Activated gamma-delta T cell (primary cell): ENCODE results near the gene ANKRD13B.
A peak's percentile ranks its signal among the peaks of the same experiment; 100 is the strongest.

ENCODE experiments used
- DNase-seq: peaks from one replicate; lab custom pipeline; 2025; lab: John Stamatoyannopoulos, UW

ANKRD13B gene

GRCh38 chr17:29616300-29617048 lies 23.5 kb downstream of the ANKRD13B start:
- DNase-seq, result no peak

GRCh38 chr17:29617125-29617480 lies 24.2 kb downstream of the ANKRD13B start:
- DNase-seq, result peak; percentile 72

- DNase-seq, result peak; percentile 82
These were observed 24.7 kb downstream of the ANKRD13B start for GRCh38 chr17:29617481-29618271.

- DNase-seq, result no peak
These were observed 25.5 kb downstream of the ANKRD13B start for GRCh38 chr17:29618272-29619065.

GRCh38 chr17:29619251-29619650 lies 26.3 kb downstream of the ANKRD13B start:
- no peak for DNase-seq

DNA sequence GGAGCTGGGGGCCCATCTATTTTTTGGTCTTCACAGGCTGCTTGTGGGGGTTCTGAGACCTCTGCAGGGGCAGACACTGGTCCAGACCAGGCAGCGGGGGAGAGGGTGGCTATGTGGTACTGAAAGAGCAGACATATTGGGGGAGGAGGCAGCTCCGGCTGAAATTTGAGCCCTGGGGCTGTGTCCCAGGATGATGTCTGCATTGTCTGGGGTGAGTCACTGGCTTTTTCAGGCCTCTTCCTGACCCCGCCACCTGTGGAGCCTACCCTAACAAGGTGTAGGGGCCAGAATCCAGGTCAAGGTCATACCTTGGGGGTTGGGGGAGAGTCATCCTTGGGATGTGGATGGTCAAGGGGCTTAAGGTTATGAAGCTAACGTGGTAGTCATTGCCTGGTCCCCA lies 27.3 kb downstream of the ANKRD13B start:
- no peak for DNase-seq

DNA sequence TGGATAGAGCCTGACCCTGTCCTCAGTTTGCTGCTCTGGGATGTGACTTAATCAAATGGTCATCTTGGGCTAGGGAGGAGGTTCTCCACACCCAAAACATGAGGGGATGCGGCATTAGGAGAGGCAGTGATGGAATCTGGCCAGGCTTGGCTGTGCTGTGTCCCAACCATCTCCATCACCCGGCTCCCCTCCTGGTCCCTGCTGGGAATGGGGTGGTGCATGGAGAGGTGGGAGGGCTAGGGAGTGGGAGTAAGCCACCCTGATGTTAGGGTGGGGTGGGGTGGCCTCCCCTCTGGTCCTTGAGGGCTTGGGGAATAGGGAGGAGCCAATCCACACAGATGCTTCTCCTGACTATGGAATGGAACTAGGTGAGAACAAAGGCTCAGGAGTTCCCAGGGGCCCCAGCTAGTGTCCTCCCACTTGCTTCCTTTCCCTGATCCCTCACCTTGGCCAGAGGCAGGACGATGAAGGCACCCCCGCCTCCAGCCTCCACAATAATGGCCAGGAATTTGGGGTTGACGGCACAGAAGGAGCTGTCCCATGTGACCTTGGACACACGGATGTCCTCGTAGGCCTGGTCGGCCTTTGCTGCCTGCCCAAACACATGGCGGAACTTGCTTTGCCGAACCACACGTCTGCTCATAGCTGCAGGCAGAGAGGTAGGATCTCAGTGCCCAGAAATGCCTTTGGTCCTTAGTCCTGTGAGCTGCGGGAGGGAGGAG lies 28.0 kb downstream of the ANKRD13B start:
- no peak for DNase-seq

GRCh38 chr17:29621751-29622194 lies 28.8 kb downstream of the ANKRD13B start:
- DNase-seq, result no peak

DNA sequence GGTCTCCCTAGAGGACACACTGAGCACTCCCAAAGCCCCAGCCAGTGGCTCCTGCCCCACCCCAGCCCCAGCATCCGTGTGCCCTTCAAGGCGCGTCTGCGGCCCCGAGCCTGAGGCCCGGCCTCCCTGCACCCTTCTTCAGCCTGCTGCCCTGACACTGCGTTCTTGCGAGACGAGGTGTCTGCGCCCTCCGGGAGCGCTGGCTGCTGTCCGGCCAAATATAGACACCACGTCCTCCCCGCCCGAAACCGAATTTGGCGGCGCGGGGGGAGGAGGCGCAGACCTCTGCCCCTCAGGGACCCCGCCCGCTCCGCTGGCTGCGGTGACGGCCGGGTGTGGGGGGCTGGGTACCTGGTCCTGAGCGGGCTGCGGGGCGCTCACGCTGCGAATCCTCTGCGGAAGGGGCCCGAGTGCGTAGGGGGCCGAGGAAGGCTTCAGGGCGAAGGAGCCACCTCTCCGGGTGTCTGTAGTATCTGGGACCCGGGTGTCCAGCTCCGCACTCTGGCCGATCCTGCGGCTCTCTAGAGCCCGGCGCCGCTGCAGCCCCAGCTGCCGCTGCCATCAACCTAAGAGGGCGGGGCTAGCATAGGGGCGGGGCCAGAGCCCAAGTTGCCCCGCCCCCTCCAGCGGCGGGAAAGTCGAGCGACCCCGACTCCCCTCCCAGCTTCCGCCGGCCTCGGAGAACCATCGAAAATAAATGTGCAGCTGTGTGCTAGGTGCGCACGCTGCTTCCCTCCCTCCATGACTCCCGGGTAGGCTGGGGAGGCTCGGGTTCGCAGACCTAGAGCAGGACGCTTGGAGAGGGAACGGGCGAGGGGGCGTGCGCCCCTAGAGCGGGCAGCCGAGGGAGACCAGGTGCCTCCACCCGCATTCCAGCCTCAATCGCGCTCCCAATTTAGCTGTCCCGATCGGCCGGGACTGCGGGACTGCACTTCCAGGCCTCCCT lies 29.7 kb downstream of the ANKRD13B start, which contains the start of gene CORO6:
Gene CORO6, minus strand, starts transcription at position 576 of the 946 bp plus-strand sequence. CDS start 1,491 bp downstream, outside the sequence.
- DNase-seq, result peak; percentile 32

GRCh38 chr17:29623283-29623647 lies 30.3 kb downstream of the ANKRD13B start:
- DNase-seq, result no peak

GRCh38 chr17:29624586-29624985 lies 31.7 kb downstream of the ANKRD13B start:
- DNase-seq, result no peak

GRCh38 chr17:29625037-29625750 lies 32.3 kb downstream of the ANKRD13B start:
- DNase-seq, result no peak

DNA sequence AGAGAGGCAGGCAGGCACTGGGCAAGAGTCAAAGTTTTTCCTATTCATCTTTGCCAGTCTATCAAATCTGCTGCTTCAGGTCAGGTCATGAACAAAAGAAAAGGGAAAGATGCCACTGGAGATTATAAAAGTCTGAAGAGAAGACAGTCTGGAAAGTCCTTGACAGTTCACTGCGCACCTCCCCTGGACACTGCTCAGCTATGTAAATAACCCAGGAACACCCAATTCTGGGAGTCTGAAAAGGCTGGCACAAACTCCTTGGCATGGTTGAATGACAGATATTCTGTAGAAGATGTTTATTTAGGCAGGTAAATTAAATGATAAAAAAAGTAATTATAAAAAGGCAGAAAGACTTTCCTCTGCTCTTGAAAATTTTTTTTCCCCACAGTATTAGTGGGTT lies 35.0 kb downstream of the ANKRD13B start:
- DNase-seq, result no peak

GRCh38 chr17:29628644-29629043 lies 35.7 kb downstream of the ANKRD13B start:
- no peak for DNase-seq

DNA sequence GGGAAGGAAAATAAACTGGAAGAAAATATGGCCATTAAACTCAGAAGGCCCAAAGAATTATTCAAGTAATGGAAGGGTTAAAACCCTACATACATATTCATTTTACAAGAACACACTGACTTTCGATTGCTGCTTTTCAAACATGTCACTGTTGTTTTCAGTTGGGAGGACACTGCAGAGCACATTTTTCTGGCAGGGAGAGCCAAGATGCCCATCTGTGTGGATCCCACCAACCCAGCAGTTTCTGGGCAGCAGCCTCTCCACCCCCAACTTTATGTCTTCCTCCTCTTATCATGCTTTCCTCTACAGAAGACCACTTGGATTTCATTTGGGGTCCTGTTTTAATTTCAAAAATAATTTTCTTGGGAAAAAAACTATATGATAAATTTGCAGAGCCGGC lies 36.9 kb downstream of the ANKRD13B start:
- no peak for DNase-seq

- no peak for DNase-seq
These were observed 37.8 kb downstream of the ANKRD13B start for GRCh38 chr17:29630630-29631193.

DNA sequence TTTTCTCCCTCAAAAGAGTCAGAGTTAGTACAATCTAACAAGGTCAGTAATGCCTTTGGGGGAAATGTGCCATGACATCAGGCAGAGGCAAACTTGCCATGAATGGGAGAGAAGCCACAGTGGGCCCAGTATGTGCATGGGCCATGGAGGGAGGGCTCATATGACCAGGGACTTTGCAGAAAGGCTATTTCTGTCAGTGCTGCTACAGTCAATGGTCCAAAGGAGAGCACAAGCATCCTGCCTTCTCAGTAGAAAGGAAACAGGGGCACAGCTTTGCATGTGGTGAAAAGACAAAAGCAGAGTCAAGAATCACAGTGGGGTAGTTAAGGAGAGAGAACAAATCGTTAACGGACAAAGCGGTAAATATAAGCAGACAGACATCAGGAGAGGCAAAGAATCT lies 41.0 kb downstream of the ANKRD13B start:
- no peak for DNase-seq

- no peak for DNase-seq
These were observed 47.5 kb downstream of the ANKRD13B start for GRCh38 chr17:29640413-29640812.

DNA sequence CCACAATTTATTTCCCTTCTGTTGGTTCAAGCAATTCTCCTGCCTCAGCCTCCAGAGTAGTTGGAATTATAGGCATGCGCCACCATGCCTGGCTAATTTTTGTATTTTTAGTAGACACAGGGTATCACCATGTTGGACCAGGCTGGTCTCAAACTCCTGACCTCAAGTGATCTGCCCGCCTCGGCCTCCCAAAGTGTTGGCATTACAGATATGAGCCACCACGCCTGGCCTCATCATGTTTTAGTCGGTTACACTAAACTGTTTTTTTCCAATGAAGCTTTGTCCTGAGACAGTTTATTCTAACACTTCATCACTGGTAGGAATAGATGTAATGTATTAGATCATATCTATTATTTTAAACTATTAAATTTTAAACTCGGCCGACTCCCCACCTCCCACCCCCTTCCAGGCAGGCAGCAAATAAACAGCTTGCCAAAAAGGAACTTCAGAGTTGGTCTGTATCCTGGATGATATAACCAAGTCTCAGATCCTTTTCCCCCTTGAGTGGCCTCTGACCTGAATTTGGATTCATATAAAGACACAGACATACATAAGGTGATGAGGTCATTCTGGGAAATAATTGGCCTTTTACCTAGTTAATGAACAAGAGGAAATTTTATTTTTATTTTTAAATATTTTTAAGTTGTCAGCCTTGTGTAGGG lies 48.2 kb downstream of the ANKRD13B start:
- no peak for DNase-seq
